Spinal cord (tissue), 10 donors: ENCODE measurements around the gene SRP9. TPM values are rescaled to one million over a fixed set of nuclear protein-coding genes. Genes with fewer than 3 reads are reported as not detected.
"Not testable (repeated sequence)": the region's sequence is repeated elsewhere in the genome, so short reads cannot be mapped to it uniquely, and the experiment has no call there.

Experiments
- DNase-seq, 6 donors: peaks; one replicate each; pipeline versions ENCODE4 v3.0.0 to v3.0.0-alpha.2; 2013 to 2015; ENCODE audit warnings: low spot score in 6 of 6, low read depth in 4 of 6
- H3K27ac ChIP-seq: one replicate; pipeline ENCODE4 v1.5.1; 2013; ENCODE audit warnings: low read depth, low read length, control low read depth
- H3K27me3 ChIP-seq: one replicate; pipeline ENCODE4 v1.6.1; 2013; ENCODE audit warnings: low read length; ENCODE audit not compliant: control insufficient read depth, insufficient read depth
- H3K36me3 ChIP-seq: one replicate; pipeline ENCODE4 v1.6.1; 2013; ENCODE audit warnings: low read length; ENCODE audit not compliant: control insufficient read depth, insufficient read depth
- H3K4me1 ChIP-seq: one replicate; pipeline ENCODE4 v1.6.1; 2013; ENCODE audit warnings: low read length; ENCODE audit not compliant: control insufficient read depth, insufficient read depth
- H3K4me3 ChIP-seq: one replicate; pipeline ENCODE4 v1.5.1; 2013; ENCODE audit warnings: low read depth, low read length, control low read depth
- H3K9me3 ChIP-seq: one replicate; pipeline ENCODE4 v1.6.1; 2013; ENCODE audit warnings: low read length; ENCODE audit not compliant: control insufficient read depth, insufficient read depth
- WGBS: methylation state at CpG from one replicate; pipeline ENCODE4 v1.1.5; 2013; ENCODE audit warnings: missing lambda C conversion rate; ENCODE audit not compliant: insufficient coverage; 5-methylcytosine and 5-hydroxymethylcytosine counted together
- polyA plus RNA-seq, 2 donors: library from polyadenylated mRNA; unstranded; fragments of 120-200 nt; gene quantifications; one replicate each; pipeline ENCODE4 v1.2.1, GENCODE V29; 2013; ENCODE audit not compliant: insufficient read length in 2 of 2
- total RNA-seq, 2 donors: library from RNA; depleted of rRNA in 1 of 2; stranded (reverse); fragments of 120-200 nt in 1 of 2; fragments of >200 nt in 1 of 2; gene quantifications; one replicate each; pipeline versions ENCODE4 v1.2.3 to v1.2.4, GENCODE V29; 2013 to 2014
- donor health status: healthy.

Gene SRP9
- total and polyA plus RNA-seq, 4 donors: 275 to 427 (median 361) TPM

DNA sequence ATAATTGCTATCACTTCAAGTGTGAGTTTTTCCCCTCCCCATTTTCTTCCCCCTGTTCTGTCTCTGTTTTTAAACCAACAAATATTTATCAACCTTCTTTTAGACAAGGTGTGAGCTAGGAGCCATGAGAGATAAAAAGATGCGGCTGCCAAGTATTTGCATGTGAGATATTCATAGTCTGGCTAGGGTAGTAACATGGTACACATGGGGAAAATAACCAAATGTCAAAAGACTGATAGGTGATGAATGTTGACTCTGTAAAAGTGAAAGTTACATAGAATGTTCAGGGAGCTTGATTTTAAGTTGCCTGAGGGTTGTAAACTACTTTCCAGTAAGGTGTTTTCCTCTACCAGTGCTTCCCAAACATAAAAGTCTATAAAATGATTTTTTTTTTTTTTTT, 25.4 kb upstream of the SRP9 start:
- H3K4me1 ChIP-seq: peaks cover 27% of the 10 kb centered on the region
- DNase-seq: no peak
- WGBS: 100% methylated on average over 1 of the region's 1 CpG
- no peaks in the 10 kb centered on the region for H3K27me3 ChIP-seq
- no peak overlapping the region for H3K27ac ChIP-seq
- no peak overlapping the region for H3K4me3 ChIP-seq
- no peaks in the 10 kb centered on the region for H3K36me3 ChIP-seq
- H3K9me3 ChIP-seq: no peaks in the 10 kb centered on the region

DNA sequence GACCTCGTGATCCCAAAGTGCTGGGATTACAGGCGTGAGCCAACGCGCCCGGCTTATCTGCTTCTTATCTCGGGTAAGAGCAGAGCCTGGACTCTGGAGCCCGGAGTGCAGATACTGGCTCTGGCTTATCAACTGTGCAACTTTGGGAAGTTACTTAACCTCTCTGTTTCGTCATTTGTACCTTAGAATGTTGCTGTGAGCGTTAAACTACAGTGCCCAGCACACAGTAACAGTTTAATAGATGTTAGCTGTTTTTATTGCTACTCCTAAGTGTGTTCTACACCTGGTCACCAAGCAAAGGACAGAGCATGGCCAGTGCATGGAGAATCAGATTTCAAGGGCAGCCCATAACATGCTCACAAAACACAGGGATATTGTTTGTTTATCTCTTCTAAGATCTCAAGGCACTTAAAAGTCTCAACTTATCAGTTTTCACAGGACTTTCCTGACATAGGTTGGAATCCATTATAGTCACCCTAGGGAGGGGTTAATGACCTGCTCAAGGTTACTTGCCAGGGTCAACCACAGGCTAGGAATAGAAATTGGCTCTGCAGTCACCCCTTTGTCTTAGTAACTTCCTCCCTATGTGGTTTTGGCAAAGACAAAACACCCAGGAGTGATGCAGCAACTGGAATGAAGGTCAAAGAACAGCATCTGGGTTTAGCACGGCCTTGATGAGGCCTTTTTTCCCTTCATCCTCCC, 22.5 kb upstream of the SRP9 start:
- no peak for DNase-seq
- H3K27me3 ChIP-seq: no peaks in the 10 kb centered on the region
- H3K4me1 ChIP-seq: peaks cover 10% of the 10 kb centered on the region
- no peak overlapping the region for H3K27ac ChIP-seq
- H3K4me3 ChIP-seq: no peak overlapping the region
- H3K9me3 ChIP-seq: no peaks in the 10 kb centered on the region
- 91% methylated on average over 8 of the region's 10 CpGs for WGBS
- H3K36me3 ChIP-seq: no peaks in the 10 kb centered on the region

DNA sequence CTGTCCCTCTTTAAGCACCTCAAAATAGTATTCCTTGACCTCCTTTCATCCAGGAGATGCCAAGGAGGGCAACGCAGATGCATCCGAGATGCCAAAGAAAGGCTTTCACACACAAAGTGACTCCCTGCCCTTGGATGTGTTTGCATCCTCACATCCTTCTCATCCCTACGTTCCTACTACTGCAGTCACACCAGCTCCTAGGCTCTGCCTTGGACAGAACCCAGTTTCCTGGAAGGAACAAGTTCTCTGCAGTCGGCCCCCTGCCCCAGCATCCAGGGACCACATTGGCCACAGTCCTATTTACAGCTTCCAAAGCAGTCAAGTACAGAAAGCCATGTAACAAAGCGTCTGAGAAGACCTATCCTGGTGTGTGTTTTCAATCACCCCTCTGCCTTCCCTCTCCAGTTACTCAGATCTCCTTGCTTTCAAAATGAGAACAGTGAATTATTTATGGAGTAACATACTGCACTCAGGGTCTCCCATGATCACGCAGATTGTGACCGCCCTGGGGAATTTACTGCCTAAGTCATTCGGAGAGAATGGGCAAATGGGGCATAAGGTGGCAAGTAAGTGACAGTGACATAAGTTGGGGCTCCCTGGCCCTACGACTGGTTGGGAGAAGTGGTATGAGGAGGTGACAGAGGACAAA, 21.8 kb upstream of the SRP9 start:
- H3K27ac ChIP-seq: no peak overlapping the region
- WGBS: 46% methylated on average over 8 of the region's 9 CpGs

DNA sequence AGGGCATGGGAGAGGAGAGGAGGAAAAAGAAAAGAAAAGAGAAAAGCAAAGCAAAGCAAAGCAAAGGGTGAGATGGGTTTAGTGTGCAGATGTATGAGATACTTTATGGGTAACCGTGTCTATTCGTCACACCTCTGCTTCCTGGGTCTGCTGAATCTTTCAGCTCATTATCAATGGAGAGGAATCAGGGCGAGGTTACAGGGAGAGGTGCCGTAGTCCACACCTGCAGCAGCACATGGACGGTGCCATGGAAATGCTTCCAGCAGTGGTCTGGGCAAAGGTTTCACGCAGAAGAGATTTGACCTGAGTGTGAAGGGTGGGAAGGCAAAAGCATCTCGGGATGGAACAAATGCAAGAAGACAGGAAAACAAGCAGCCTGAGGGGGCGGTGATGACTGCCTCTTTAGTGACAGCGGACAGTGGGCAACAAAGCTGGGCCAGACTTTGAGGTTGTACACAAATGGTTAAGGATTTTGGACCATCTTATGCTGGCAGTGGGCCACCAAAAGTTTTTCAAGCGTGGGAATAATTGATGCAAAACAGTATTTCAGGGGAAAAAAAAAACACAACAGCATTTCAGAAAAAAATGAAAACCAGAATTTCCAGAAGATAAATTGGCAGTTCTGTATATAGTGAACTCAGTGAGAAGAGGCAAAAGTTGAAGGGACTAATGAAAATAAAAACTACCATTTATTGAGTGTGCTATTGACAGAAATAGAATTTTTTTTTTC, 19.5 kb upstream of the SRP9 start:
- Histone ChIP-seq H3K9me3 (no peaks in the 10 kb centered on the region), H3K4me1 (peaks cover 12% of the 10 kb centered on the region), H3K36me3 (no peaks in the 10 kb centered on the region), H3K27ac (no peak overlapping the region), H3K27me3 (no peaks in the 10 kb centered on the region), H3K4me3 (no peak overlapping the region)
- DNase-seq: no peak
- 90% methylated on average over 9 of the region's 10 CpGs for WGBS

More for the DNA sequence above, 21.8 kb upstream of the SRP9 start:
- H3K9me3 ChIP-seq: no peaks in the 10 kb centered on the region
- no peaks in the 10 kb centered on the region for H3K27me3 ChIP-seq
- H3K36me3 ChIP-seq: no peaks in the 10 kb centered on the region
- H3K4me3 ChIP-seq: no peak overlapping the region
- peaks cover 4% of the 10 kb centered on the region for H3K4me1 ChIP-seq
- no peak for DNase-seq

DNA sequence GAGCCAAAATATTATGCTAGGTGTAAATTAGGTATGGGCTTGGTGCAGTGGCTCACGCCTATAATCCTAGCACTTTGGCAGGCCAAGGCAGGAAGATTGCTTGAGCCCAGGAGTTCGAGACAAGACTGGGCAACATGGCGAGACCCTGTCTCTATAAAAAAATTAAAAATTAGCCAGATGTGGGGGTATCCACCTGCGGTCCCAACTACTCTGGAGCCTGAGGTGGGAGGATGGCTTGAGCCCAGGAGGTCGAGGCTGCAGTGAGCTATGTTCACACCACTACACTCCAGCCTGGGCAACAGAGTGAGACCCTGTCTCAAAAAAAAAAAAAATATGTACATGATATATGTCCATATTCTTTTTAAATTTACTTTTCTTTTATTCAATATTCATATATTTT, 17.7 kb upstream of the SRP9 start:
- not testable (repeated sequence) for H3K9me3 ChIP-seq, H3K27me3 ChIP-seq
- 100% methylated on average over 2 of the region's 5 CpGs for WGBS

DNA sequence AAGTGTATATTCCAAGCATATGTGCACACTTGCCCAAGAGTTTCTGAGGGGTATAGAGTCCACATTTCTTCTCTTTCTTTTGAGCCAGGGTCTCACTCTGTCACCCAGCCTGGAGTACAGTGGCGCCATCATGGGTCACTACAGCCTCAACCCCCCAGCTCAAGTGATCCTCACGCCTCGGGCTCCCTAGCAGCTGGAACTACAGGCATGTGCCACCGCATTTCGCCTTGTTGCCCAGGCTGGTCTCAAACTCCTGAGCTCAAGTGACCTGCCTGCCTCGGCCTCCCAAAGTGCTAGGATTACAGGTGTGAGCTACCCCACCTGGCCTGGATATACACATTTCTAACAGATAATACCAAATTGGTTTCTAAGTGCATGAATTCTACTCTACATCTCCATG, 17.1 kb upstream of the SRP9 start:
- WGBS: 93% methylated on average over 6 of the region's 6 CpGs
- Histone ChIP-seq H3K4me1 (peaks cover 24% of the 10 kb centered on the region), H3K27me3 (no peaks in the 10 kb centered on the region), H3K27ac (no peak overlapping the region), H3K36me3 (no peaks in the 10 kb centered on the region), H3K9me3 (no peaks in the 10 kb centered on the region), H3K4me3 (no peak overlapping the region)
- DNase-seq: no peak

More for the DNA sequence above, 17.7 kb upstream of the SRP9 start:
- not testable (repeated sequence) for H3K4me3 ChIP-seq, H3K27ac ChIP-seq, H3K36me3 ChIP-seq, DNase-seq
- peaks cover 24% of the 10 kb centered on the region for H3K4me1 ChIP-seq

DNA sequence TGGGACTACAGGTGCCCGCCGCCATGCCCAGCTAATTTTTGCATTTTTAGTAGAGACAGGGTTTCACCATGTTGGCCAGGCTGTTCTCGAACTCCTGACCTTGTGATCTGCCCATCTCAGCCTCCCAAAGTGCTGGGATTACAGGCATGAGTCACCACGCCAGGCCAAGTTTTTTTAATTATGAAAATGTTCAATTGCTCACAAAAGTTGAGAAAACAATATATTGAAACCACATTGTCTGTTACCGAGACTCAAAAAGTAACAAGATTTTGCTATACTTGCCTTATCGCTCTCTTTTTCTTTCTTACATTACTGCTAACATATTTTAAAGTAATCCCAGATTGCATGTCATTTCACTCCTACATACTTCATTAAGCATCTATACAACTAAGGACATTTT, 16.2 kb upstream of the SRP9 start:
- peaks cover 24% of the 10 kb centered on the region for H3K4me1 ChIP-seq
- 100% methylated on average over 3 of the region's 6 CpGs for WGBS
- H3K27me3 ChIP-seq, H3K36me3 ChIP-seq, H3K4me3 ChIP-seq, H3K27ac ChIP-seq, H3K9me3 ChIP-seq, DNase-seq: not testable (repeated sequence)

DNA sequence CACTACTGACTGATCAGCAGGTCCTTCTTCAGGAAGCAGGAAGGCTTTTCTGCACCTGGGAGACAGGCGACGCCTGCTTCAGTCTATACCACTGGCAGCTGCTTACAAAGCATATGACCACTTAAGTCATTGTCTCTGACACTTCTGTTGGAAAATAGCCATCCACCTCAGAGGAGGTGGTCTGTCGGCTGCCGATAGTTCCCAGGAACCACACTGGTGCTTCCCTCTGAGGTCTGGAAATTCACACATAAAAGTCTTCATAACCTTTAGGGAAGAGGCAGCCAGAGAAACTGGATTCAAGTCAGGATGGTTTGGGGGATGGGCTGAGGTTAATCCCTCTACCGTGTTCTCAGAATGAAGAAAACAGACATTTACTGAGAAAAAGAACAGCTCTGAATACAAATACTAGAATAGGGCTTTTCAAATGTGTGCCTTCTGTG, 15.6 kb upstream of the SRP9 start:
- peak overlapping the region; percentile 68 for H3K27ac ChIP-seq
- WGBS: 85% methylated on average over 2 of the region's 5 CpGs
- no peaks in the 10 kb centered on the region for H3K27me3 ChIP-seq
- no peak overlapping the region for H3K4me3 ChIP-seq
- no peaks in the 10 kb centered on the region for H3K36me3 ChIP-seq
- no peaks in the 10 kb centered on the region for H3K9me3 ChIP-seq
- DNase-seq: no peak
- H3K4me1 ChIP-seq: peaks cover 24% of the 10 kb centered on the region

DNA sequence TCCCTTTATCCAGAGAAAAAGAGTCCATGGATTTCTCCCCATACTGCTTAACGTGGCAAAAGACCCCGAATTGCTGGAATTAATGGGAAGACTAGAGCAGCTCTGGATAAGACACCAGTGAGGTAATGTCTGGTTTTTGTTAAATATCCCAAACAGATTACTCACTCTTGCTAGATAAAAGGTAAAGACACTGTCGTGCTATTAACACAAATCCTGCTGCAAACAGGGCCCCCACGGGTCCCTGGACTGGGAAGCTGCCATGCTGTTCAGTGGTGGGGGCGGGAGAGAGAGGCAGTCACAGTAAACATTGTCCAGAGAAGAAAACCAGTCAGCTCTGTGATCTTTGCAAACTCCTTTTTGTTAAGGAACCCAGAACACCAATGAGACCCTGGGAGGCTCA, 15.2 kb upstream of the SRP9 start:
- Histone ChIP-seq H3K36me3 (no peaks in the 10 kb centered on the region), H3K27ac (peak overlapping the region; percentile 68), H3K4me1 (peaks cover 25% of the 10 kb centered on the region), H3K9me3 (no peaks in the 10 kb centered on the region), H3K27me3 (no peaks in the 10 kb centered on the region), H3K4me3 (no peak overlapping the region)
- no peak for DNase-seq
- 33% methylated on average over 2 of the region's 5 CpGs for WGBS
